NCI-H1092 treated with DMSO at 0.1 percent for 48 hours (cell line): ENCODE results near the gene EBF3.

Source experiments
- DNase-seq: peaks from one replicate; lab custom pipeline; 2025; lab: John Stamatoyannopoulos, UW

EBF3 gene

GRCh38 chr10:129963641-129964501, at the start of gene EBF3:
Gene EBF3 (minus strand): TSS chr10:129964274. CDS start chr10:129963768, 506 bp downstream.
- DNase-seq = peak; percentile 71

- no peak for DNase-seq
Observed at GRCh38 chr10:130013335-130014262, 49.5 kb upstream of the EBF3 start.

GRCh38 chr10:130012129-130012528, 48.1 kb upstream of the EBF3 start:
- DNase-seq = no peak

- DNase-seq = no peak
Observed at GRCh38 chr10:130010653-130011052, 46.6 kb upstream of the EBF3 start.

- DNase-seq = no peak
Observed at GRCh38 chr10:130009228-130009627, 45.2 kb upstream of the EBF3 start.

GRCh38 chr10:130003787-130004613, 39.9 kb upstream of the EBF3 start:
- DNase-seq = no peak

GRCh38 chr10:130003166-130003565, 39.1 kb upstream of the EBF3 start:
- no peak for DNase-seq

- DNase-seq = no peak
Observed at GRCh38 chr10:130002606-130003005, 38.5 kb upstream of the EBF3 start.

- DNase-seq = no peak
Observed at GRCh38 chr10:130000918-130001317, 36.8 kb upstream of the EBF3 start.

- no peak for DNase-seq
Observed at GRCh38 chr10:129999140-129999539, 35.1 kb upstream of the EBF3 start.

- no peak for DNase-seq
Observed at GRCh38 chr10:129993621-129994020, 29.5 kb upstream of the EBF3 start.

GRCh38 chr10:129992356-129992755, 28.3 kb upstream of the EBF3 start:
- DNase-seq = no peak

GRCh38 chr10:129982825-129983224, 18.8 kb upstream of the EBF3 start:
- no peak for DNase-seq

GRCh38 chr10:129978980-129979379, 14.9 kb upstream of the EBF3 start:
- DNase-seq = no peak

- DNase-seq = no peak
Observed at GRCh38 chr10:129978322-129978721, 14.2 kb upstream of the EBF3 start.

- no peak for DNase-seq
Observed at GRCh38 chr10:129977794-129978193, 13.7 kb upstream of the EBF3 start.

GRCh38 chr10:129973674-129974059, 9.6 kb upstream of the EBF3 start:
- DNase-seq = no peak

GRCh38 chr10:129972966-129973673, 9.0 kb upstream of the EBF3 start:
- DNase-seq = no peak

GRCh38 chr10:129972145-129972965, 8.3 kb upstream of the EBF3 start:
- DNase-seq = no peak

- DNase-seq = peak; percentile 19
Observed at GRCh38 chr10:129971381-129972144, 7.5 kb upstream of the EBF3 start.
